ENCODE data around the gene ACP3.

The ACP3 gene

DNA sequence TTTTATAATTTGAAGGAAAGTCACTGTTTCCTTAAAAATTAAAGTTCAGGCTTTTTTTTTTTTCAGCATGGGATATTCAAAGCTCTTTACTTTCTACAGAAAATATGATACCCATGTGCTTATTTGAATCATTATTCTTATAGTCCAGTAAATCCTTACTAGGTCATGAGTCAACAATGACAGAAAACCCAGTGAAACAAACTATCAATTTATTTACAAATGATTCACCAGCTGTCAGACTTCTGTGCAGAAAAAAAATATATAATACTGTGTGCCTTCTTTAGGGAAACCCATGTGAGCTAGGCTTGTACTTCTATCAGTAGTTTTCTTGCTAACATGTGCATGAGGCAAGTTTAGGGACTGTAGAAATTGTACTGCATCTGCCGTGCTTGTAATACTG, 1.2 kb downstream of the ACP3 start:
- DNase-seq, result no peak

- DNase-seq, result no peak
Measured at GRCh38 chr3:132321304-132321703, 4.1 kb downstream of the ACP3 start.

DNA sequence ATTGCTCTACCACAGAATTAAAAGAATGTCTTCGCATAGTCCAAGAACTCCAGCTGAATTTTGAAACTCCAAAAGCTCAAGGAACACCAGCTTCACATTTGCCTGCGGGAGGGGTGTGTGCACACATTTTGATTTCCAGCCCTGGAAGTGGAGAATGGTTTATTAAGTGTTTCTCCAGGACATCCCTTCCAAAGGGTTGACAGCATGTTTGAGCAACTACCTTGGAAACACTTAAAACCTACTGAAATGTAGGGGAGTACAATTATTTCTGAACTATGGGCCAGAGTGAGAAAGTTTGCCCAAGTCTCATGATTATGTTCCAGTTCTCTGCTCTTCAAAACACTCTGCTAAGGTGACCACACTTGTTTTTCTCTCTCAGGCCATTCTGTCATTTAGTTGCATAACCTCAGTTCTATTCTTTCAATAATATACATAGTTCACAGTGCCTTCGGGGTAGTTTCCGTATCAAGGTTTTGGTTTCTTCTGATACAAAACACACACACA, 7.9 kb downstream of the ACP3 start:
- DNase-seq, result no peak

GRCh38 chr3:132325634-132326033, 8.4 kb downstream of the ACP3 start:
- peak; percentile 13 for DNase-seq

DNA sequence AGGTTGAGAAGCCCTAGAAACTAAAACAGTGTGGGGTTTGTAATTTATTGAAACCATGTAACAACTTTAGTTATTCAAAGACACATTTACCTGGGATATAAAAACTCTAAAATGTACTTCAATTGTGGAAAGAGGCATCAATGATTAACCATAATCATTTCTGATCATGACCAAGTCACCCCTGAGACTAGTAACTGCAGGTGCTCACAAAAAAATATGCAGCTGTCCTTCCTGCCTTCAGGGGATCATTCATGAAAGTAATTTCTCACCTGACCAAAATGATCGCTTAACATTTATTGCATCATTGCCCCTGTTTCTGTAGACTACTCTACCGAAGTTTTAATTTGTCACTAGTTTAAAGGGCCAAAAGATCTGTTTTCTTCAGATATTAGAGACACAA, 9.0 kb downstream of the ACP3 start:
- no peak for DNase-seq

- no peak for DNase-seq
Measured at GRCh38 chr3:132332082-132332481, 14.9 kb downstream of the ACP3 start.

DNA sequence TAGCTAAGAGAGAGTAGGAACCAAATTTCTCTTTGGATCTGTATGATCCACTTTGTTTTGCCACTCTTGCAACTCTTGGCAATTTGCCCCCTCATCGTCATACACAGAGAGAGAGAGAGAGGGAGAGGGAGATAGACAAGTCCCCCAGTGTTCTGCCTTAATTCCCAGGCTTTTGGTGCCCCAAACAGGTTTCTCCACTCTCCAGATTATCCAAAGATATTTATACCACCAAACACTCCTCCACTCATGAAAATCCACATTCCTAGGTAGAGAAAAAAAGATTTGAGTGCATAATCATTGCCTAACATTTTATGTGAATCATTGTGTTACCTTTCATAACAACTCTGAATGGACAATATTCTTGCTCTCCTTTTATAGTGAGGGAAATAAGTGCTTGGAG, 15.3 kb downstream of the ACP3 start:
- DNase-seq, result no peak

DNA sequence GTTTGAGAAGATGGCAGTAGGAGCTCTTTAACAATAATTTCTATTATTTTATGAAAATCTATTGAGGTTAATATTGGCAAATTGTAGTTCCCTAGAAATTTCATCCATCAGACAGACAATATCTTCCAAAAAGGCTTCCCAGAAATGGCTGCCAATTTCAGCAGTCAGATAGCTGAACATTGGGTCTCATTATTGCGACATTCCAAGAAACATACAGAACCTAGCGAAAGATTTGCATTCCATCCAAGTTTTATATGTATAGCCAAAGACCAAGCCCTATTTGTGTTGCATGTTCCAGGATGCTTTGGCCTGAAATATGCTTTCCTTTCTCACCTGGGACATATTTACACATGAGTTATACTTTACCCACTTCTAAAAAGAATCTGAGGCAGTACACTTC, 24.5 kb downstream of the ACP3 start:
- DNase-seq, result no peak

DNA sequence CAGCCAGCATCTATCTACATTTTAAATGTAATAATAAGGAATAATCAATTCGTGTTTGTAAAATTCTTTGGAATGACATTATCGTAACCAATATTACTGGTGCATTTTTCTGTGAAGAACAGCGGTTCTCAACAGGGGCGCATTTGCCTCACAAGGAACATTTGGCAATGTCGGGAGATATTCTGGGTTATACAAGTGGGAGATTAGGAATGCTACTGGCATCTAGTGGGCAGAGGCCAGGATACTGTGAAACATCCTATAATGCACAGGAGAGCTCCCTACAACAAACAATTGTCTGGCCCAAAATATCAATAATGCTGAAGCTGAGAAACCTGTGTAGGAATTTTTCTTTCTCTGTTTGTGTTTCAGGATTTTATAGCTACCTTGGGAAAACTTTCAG, 25.0 kb downstream of the ACP3 start:
- no peak for DNase-seq

DNA sequence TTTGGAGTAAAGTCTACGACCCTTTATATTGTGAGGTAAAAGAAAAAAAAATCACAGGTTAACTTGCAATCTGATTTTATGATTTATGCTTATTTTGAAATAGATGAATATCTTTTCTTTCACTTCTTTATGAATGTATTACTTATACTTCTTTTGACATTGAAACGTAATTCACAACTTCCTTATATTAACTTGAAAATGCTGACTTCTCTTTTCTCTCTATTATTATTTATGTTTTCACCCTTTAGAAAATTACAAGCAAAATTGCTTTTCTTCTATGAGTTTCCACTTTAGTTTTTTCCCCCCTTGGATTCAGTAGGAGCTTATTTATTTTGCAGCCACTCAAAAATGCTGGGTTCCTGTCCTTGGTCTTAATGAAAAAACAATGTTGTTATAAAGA, 25.4 kb downstream of the ACP3 start:
- DNase-seq, result no peak

- peak; percentile 89 for DNase-seq
Measured at GRCh38 chr3:132343018-132343612, 25.9 kb downstream of the ACP3 start.

GRCh38 chr3:132344666-132345280, 27.6 kb downstream of the ACP3 start:
- DNase-seq, result no peak

DNA sequence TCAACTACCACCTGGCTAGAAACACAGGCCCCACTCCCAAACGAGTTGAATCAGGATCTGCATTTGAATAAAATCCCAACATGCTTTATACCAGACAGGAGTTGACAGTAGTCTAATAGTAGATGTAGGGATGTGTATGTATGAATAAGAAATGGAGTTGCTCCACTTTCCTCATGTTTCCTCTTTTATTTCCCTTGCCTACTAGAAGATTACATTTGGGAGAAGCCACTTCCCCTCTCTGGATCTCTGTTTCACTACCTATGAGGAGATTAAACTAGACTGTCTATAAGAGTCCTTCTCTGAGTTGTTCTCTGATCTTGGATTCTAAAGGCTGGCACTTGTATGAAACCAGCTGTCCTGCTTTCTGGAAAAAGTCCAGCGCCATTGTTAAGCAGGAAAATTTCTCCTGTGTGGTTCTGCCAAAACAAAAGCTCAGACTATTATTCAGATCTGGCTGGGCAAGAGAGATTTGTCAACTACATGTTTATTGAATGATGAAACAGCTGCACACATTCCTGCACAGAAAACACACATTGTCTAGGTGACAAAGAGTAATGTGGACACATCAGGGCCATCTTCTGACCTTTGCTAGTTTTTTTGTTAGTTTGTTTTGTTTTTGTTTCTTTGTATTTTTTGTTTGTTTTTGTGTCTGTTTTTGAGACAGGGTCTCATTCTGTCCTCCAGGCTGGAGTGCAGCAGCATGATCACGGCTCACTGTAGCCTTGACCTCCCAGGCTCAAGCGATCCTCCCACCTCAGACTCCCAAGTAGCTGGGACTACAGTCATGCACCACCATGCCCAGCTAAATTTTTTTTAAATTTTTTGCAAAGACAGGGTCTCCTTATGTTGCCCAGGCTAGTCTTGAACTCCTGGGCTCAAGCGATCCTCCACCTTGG, 29.9 kb downstream of the ACP3 start:
- DNase-seq, result no peak

- no peak for DNase-seq
Measured at GRCh38 chr3:132347811-132348210, 30.6 kb downstream of the ACP3 start.

- no peak for DNase-seq
Measured at GRCh38 chr3:132348531-132348930, 31.3 kb downstream of the ACP3 start.

- DNase-seq, result no peak
Measured at GRCh38 chr3:132350814-132351213, 33.6 kb downstream of the ACP3 start.

- peak; percentile 49 for DNase-seq
Measured at GRCh38 chr3:132351222-132351806, 34.1 kb downstream of the ACP3 start.

GRCh38 chr3:132352556-132353143, 35.4 kb downstream of the ACP3 start:
- peak; percentile 87 for DNase-seq

DNA sequence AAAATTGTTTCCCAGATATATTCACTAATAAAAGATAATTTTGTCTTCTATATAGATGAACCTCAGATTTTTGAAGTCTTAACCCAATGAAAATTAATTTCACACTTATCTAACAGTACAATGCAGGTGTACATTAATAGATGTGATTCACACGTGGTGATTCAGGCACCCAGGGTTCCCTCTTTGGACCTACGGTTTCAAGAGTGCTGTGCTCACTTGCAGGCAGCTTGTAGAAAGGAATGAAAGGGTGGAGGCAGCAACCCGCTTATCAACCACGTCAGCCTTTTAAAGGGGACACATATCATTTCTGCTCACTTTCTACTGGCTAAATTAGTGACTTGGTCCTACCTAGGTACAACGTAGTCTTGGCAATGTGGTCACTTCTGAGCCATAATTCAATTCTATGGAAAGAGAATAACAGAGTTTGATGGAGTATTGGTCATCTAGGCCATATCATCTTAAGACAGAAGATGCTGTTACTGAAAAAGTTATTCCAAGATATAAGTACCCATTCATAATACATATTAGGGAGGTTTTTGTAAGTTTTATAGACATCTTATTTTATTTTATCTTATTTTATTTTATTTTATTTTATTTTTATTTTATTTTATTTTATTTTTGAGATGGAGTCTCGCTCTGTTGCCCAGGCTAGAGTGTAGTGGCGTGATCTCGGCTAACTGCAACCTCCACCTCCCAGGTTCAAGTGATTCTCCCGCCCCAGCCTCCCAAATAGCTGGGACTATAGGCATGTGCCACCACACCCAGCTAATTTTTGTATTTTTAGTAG, 37.9 kb downstream of the ACP3 start:
- DNase-seq, result peak; percentile 9

- DNase-seq, result no peak
Measured at GRCh38 chr3:132356568-132356967, 39.4 kb downstream of the ACP3 start.

GRCh38 chr3:132360717-132361116, 43.5 kb downstream of the ACP3 start:
- DNase-seq, result no peak

GRCh38 chr3:132362329-132362728, 45.1 kb downstream of the ACP3 start:
- no peak for DNase-seq

Data from hematopoietic multipotent progenitor cell treated with erythropoietin and hydrocortisone succinate and interleukin-3 and kit ligand, for 6 days (in vitro differentiated cells).